GDM1 (cell line): Measurements from ENCODE around the gene UBE4B.

Source experiments
- DNase-seq: peaks from one replicate; lab custom pipeline; 2025; lab: John Stamatoyannopoulos, UW

Gene UBE4B

GRCh38 chr1:10042746-10043145, 10.0 kb downstream of the UBE4B start:
- DNase-seq, result no peak

- DNase-seq, result no peak
Measured at GRCh38 chr1:10045480-10046355, 13.0 kb downstream of the UBE4B start.

- DNase-seq, result no peak
Measured at GRCh38 chr1:10046356-10047085, 13.8 kb downstream of the UBE4B start.

- DNase-seq, result no peak
Measured at GRCh38 chr1:10048601-10049000, 15.8 kb downstream of the UBE4B start.

GRCh38 chr1:10050611-10051010, 17.9 kb downstream of the UBE4B start:
- DNase-seq, result no peak

GRCh38 chr1:10051656-10052055, 18.9 kb downstream of the UBE4B start:
- DNase-seq, result no peak

- no peak for DNase-seq
Measured at GRCh38 chr1:10052347-10052746, 19.6 kb downstream of the UBE4B start.

GRCh38 chr1:10054465-10054864, 21.7 kb downstream of the UBE4B start:
- DNase-seq, result no peak

- DNase-seq, result no peak
Measured at GRCh38 chr1:10056599-10056987, 23.8 kb downstream of the UBE4B start.

GRCh38 chr1:10057343-10057742, 24.6 kb downstream of the UBE4B start:
- DNase-seq, result no peak

- DNase-seq, result no peak
Measured at GRCh38 chr1:10057796-10058195, 25.0 kb downstream of the UBE4B start.

- no peak for DNase-seq
Measured at GRCh38 chr1:10059342-10059718, 26.6 kb downstream of the UBE4B start.

- DNase-seq, result no peak
Measured at GRCh38 chr1:10060311-10061100, 27.7 kb downstream of the UBE4B start.

- DNase-seq, result no peak
Measured at GRCh38 chr1:10061276-10061675, 28.5 kb downstream of the UBE4B start.

GRCh38 chr1:10063878-10064277, 31.1 kb downstream of the UBE4B start:
- no peak for DNase-seq

- no peak for DNase-seq
Measured at GRCh38 chr1:10064416-10065343, 31.9 kb downstream of the UBE4B start.

GRCh38 chr1:10065344-10065685, 32.6 kb downstream of the UBE4B start:
- no peak for DNase-seq

- no peak for DNase-seq
Measured at GRCh38 chr1:10065760-10066159, 33.0 kb downstream of the UBE4B start.

- DNase-seq, result no peak
Measured at GRCh38 chr1:10068605-10069294, 36.0 kb downstream of the UBE4B start.

GRCh38 chr1:10070206-10070605, 37.4 kb downstream of the UBE4B start:
- no peak for DNase-seq

GRCh38 chr1:10071640-10072039, 38.9 kb downstream of the UBE4B start:
- no peak for DNase-seq
